Spleen (tissue), 7 donors: ENCODE data around the gene MON2.

ENCODE experiments used
- POLR2AphosphoS5 ChIP-seq, 3 donors: sonication (generic); formaldehyde crosslinking; IDR thresholded peaks; one replicate each; pipeline ENCODE4 v1.5.1; 2017; ENCODE audit warnings: antibody characterized with exemption in 3 of 3
- TF ChIP-seq, protein P1 (sequence below), 11 experiments: fragments of 200-600 bp in 7 of 11; fragments of 450-650 bp in 4 of 11; sonication (generic) in 4 of 11; IDR thresholded peaks in 8 of 11; conservative IDR thresholded peaks in 3 of 11; 1 replicate in 7 of 11; 2 replicates in 4 of 11; pipeline versions ENCODE4 v1.4.0 to v1.8.0; 2016 to 2021; ENCODE audit warnings: antibody characterized with exemption in 11 of 11, inconsistent platforms in 4 of 11, mild to moderate bottlenecking in 1 of 11
- donor health status: DM: no; HTN: no; CAD: no; lungs with moderate emphysema.
- donor health status: DM: no; HTN: no; CAD: no.
- donor health status: DM: no; HTN: no; CAD: no.

DNA sequence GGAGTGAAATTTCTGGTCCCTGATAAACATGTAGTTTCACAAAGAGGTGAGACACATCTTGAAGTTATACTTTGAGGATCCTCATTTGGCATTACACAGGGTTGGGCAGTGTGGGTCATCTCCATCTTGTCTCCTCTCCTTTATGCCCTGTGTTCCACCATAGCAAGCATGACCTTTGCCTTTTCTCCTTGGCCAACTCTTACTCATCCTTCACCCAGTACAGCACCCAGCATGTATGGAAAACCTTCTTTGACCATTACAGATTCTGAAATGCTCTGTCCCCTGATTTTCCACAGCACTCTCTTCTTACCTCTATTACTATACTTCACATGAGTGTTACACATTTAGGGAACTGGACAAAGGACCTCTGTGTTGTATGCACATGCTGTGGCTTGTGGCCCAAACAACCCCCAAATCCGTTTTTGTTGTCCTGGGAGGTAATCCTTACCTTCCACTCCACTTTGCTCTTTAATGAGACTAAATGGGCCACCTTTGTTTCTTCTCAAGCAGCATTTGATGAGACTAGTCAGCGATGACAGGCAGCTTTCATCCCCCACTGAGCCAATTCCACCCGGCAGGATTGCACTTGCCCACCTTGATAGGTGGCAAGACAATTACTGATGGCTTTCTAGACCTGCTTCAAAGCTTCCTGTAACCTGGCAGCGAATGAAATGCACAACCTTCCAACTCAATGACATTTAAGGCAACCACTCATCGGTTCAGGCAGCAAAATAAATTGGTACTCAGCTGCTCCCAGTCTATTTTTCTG, 163.5 kb downstream of the MON2 start:
- TF ChIP-seq, protein P1, sequence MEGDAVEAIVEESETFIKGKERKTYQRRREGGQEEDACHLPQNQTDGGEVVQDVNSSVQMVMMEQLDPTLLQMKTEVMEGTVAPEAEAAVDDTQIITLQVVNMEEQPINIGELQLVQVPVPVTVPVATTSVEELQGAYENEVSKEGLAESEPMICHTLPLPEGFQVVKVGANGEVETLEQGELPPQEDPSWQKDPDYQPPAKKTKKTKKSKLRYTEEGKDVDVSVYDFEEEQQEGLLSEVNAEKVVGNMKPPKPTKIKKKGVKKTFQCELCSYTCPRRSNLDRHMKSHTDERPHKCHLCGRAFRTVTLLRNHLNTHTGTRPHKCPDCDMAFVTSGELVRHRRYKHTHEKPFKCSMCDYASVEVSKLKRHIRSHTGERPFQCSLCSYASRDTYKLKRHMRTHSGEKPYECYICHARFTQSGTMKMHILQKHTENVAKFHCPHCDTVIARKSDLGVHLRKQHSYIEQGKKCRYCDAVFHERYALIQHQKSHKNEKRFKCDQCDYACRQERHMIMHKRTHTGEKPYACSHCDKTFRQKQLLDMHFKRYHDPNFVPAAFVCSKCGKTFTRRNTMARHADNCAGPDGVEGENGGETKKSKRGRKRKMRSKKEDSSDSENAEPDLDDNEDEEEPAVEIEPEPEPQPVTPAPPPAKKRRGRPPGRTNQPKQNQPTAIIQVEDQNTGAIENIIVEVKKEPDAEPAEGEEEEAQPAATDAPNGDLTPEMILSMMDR (IDR thresholded peaks at IDR 0.05 in 8 of 11, conservative IDR thresholded peaks at IDR 0.05 in 3 of 11), result no peak
- TF ChIP-seq POLR2AphosphoS5 (IDR thresholded peaks at IDR 0.05), result no peak
